HG03520 (cell line): ENCODE measurements around the gene ACSS2.

Experiments used
- ATAC-seq: cut with Tn5 transposase; IDR thresholded peaks from one replicate; pipeline ENCODE4 v1.9.1; 2021; ENCODE audit warnings: mild to moderate bottlenecking, moderate library complexity; ENCODE audit not compliant: unreplicated experiment

The ACSS2 gene

GRCh38 chr20:34907616-34908469 is 31.4 kb downstream of the ACSS2 start:
- no peak for ATAC-seq

DNA sequence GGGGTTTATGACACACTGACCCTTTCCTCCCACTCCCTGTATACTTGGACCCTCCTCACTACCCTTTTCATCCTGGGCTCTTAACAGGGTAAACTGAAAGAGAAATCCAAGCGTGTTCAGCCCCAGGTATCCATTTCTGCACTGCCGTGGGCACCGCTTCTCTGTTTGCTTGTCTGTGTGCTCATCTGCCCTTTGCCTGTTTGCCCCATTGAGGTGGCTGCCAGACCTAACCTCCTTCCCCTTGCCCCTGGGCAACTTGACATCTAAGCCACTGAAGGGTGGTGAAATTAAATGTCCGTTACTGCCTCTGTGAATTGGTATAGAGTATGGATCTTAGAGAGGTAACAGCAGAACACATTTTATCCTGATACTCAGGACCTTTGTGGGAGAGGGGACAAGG is 38.7 kb downstream of the ACSS2 start:
- ATAC-seq, result no peak

DNA sequence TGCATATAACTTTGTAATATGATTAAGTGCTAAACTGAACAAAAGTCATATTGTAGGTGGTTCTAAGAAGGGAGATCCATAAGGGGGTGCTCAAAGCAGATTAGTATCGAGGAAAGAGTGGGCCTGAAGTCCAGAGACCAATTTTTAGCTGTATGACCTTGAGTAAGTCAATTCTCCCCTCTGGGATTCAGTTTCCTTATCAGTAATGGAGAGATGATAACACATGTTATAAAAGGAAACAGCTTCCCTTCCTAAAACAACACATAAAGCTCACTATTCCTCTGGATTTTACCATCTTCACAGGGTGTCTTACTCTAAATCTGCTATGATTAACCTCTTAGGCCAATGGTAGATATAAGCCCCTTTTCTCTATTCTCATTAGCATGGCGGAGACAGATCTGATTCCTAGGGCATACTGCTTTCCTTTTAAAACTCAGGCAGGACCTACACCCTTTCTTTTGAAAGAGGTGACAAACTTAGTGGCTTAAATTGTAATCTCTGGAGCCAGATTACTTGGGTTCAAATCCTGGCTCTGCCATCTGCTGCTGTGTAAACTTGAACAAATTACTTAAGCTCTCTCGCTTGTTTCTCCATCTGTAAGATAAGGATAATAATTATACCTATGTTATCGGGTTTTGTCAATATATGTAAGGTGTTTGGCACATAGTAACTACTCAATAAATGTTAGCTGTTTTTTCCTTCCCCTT is 39.5 kb downstream of the ACSS2 start:
- ATAC-seq, result no peak

GRCh38 chr20:34916774-34917354 is 40.5 kb downstream of the ACSS2 start:
- ATAC-seq, result no peak

GRCh38 chr20:34920055-34920454 is 43.6 kb downstream of the ACSS2 start:
- ATAC-seq, result no peak

DNA sequence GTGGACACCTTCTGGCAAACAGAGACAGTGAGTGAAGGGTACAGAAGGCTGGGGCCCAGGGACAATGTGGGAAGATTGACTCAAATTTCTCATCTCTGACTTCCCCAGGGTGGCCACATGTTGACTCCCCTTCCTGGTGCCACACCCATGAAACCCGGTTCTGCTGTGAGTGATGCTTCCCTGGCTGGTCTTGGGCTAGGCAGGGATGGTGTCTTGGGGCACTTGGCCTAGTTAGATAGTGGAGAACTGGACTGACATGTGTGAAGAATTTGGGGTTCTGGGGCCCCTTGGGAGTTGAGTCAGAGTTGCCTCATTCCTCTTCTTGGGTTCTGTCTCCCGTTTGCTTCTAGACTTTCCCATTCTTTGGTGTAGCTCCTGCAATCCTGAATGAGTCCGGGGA is 45.0 kb downstream of the ACSS2 start:
- no peak for ATAC-seq

- no peak for ATAC-seq
Observed at GRCh38 chr20:34922654-34923381, 46.4 kb downstream of the ACSS2 start.

DNA sequence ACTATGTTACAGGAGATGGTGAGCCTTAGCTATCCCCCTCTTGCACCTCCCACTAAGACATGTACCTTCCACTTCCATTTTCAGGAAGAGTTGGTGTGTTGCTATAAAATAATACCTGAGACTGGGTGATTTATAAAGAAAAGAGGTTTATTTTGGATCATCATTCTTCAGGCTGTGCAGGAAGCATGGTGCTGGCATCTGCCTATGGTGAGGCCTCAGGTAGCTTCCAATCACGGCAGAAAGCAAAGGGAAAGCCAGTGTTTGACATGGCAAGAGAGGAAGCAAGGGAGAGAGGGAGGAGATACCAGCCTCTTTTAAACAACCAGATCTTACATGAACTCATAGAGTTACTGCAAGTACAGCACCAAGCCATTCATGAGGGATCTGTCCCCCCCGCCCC is 47.0 kb downstream of the ACSS2 start:
- no peak for ATAC-seq

GRCh38 chr20:34925341-34925740 is 48.9 kb downstream of the ACSS2 start:
- no peak for ATAC-seq

- no peak for ATAC-seq
Observed at GRCh38 chr20:34925981-34926380, 49.6 kb downstream of the ACSS2 start.

DNA sequence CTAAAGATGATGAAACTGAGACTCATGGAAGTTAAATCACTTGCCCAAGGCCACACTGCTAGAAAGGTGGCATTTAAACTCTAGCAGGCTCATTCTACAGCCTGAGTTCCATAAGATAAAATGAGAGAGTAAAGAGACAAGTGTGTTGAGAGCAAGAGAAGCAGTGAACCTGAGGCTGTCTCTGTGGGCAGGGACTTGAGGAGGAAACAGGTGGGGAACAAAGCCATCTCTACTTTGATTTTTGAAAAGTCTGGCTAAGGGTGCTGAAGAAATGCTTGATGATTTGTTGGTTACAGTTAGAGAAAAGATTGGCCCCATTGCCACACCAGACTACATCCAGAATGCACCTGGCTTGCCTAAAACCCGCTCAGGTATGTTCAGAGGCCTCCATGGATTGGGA is 50.2 kb downstream of the ACSS2 start:
- no peak for ATAC-seq

- no peak for ATAC-seq
Observed at GRCh38 chr20:34927736-34928135, 51.3 kb downstream of the ACSS2 start.

DNA sequence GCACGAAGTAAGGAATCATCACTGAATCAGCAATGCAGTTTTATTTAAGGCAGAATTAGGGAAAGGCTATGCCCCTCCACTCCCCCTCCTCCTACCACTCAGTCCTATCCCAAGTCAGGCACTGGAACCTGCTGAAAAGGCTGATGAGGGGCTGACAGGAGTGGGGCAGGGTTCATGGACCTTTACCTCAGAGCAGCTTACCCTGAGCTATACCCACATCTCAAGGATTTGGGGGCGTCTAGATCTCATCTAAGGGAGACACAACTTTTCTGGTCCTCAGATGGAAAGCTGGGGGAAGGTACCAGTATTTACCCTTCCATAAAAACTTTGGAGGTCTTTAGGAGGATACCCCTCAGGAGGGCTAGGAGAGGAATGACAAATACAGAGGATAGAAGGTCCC is 52.0 kb downstream of the ACSS2 start:
- no peak for ATAC-seq

- no peak for ATAC-seq
Observed at GRCh38 chr20:34931771-34932170, 55.4 kb downstream of the ACSS2 start.

- ATAC-seq, result no peak
Observed at GRCh38 chr20:34938466-34939163, 62.2 kb downstream of the ACSS2 start.

DNA sequence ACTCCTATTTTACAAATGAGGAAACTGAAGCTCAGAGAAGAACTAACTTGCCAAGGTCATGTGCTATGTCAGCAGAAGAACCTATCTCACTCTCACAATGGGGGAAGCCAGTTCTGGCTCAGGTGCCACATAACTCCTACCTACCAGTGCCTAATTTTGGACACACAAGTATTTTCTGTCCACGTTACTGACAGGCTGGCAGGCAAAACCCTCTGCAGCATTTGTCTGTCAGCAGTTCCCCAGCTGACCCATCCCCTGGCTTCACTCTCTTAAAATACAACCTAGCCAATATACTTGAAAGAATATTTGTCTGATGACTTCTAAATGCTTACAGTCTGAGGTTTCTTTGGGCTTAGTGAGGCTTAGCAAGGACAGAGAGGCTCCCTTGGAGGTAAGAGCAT is 63.7 kb downstream of the ACSS2 start:
- no peak for ATAC-seq

GRCh38 chr20:34941226-34941625 is 64.8 kb downstream of the ACSS2 start:
- ATAC-seq, result no peak

- no peak for ATAC-seq
Observed at GRCh38 chr20:34942301-34942700, 65.9 kb downstream of the ACSS2 start.

DNA sequence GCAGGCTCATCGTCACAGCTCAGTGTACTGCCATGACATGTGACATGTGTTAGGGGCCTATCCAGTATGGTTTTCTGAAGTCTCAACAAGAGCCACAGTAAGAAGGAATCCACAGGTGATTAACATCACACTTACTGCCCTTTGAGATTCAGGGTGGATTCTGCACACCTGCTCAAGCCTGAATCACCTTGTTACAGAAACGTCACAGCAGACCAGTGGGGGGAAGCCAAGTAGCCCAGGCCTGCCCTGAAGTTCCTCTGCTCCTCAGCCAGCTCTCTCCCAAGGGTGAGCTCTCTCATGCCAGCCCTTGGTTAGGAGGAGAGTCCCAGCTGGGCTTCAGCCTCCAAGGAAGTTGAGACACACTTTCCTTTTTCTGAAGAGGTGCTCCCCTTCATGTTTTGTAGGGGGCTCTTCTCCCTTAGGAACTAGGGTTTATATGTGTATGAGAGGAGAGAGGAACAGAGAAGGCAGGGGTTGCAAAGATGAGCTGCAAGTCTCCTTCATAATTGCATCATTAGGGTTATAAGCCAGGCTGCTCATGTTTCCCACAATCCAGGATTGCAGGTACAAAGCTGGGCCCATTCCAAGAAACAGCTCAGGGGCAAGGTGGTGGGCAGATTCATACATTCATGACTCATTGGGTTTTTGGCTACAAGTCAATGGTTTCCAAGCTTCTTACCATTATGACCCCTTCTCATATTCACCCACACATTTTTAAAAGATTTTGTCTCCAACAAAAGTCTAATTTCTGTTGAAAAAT is 67.6 kb downstream of the ACSS2 start:
- ATAC-seq, result no peak
